NB4 (cell line): ENCODE measurements around the gene ZNF200.
"Not testable (repeated sequence)": the region's sequence is repeated elsewhere in the genome, so short reads cannot be mapped to it uniquely, and the experiment has no call there.

Experiments used
- DNase-seq: peaks from one replicate; pipeline ENCODE4 v3.0.0; 2010; ENCODE audit warnings: low read depth
- H3K4me3 ChIP-seq: one replicate; pipeline ENCODE4 v1.5.1; 2011; ENCODE audit warnings: mild to moderate bottlenecking, low read depth, low read length, moderate library complexity
- MYC ChIP-seq: IDR thresholded peaks from 2 replicates; pipeline ENCODE4 v1.6.1; 2011; ENCODE audit warnings: low read depth, low read length
- POLR2A ChIP-seq: IDR thresholded peaks from 2 replicates; pipeline ENCODE4 v1.6.1; 2011; ENCODE audit warnings: mild to moderate bottlenecking; ENCODE audit not compliant: insufficient read length; ENCODE audit errors: extremely low read depth
- TF ChIP-seq, protein P1 (sequence below): IDR thresholded peaks from one replicate; pipeline ENCODE4 v1.5.1; 2012; ENCODE audit warnings: low read depth, low read length
- TF ChIP-seq, protein P2 (sequence below): IDR thresholded peaks from 2 replicates; pipeline ENCODE4 v1.6.1; 2011; ENCODE audit warnings: low read depth, low read length

Gene ZNF200

GRCh38 chr16:3281222-3281820, 46.4 kb upstream of the ZNF200 start:
- no peak overlapping the region for H3K4me3 ChIP-seq
- TF ChIP-seq MYC (no peak), POLR2A (no peak)
- TF ChIP-seq, protein P1, sequence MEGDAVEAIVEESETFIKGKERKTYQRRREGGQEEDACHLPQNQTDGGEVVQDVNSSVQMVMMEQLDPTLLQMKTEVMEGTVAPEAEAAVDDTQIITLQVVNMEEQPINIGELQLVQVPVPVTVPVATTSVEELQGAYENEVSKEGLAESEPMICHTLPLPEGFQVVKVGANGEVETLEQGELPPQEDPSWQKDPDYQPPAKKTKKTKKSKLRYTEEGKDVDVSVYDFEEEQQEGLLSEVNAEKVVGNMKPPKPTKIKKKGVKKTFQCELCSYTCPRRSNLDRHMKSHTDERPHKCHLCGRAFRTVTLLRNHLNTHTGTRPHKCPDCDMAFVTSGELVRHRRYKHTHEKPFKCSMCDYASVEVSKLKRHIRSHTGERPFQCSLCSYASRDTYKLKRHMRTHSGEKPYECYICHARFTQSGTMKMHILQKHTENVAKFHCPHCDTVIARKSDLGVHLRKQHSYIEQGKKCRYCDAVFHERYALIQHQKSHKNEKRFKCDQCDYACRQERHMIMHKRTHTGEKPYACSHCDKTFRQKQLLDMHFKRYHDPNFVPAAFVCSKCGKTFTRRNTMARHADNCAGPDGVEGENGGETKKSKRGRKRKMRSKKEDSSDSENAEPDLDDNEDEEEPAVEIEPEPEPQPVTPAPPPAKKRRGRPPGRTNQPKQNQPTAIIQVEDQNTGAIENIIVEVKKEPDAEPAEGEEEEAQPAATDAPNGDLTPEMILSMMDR: no peak
- TF ChIP-seq, protein P2, sequence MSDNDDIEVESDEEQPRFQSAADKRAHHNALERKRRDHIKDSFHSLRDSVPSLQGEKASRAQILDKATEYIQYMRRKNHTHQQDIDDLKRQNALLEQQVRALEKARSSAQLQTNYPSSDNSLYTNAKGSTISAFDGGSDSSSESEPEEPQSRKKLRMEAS: no peak
- DNase-seq: peak; percentile 38

GRCh38 chr16:3276679-3277078, 41.7 kb upstream of the ZNF200 start:
- TF ChIP-seq, protein P1: no peak
- no peak for DNase-seq
- H3K4me3 ChIP-seq: no peak overlapping the region

DNA sequence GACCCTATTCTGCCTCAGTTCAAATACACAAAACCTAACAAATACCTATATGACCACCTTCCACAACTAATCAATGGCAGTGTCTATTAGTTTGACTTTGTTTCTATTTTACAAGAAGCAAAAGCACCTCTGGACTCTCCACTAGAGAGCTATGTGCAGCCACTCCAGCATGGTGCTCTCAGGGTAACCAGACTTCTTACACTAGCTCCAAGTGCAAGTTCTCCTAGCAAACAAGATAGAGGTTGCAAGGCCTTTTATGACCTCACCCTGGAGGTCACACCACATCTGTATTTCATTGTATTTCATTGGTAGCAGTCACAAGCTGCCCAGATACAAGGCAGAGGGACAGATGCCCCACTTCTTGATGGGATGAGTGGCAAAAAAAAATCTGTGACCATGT, 40.0 kb upstream of the ZNF200 start:
- TF ChIP-seq MYC: no peak
- TF ChIP-seq, protein P1: no peak
- TF ChIP-seq, protein P2: no peak
- no peak for TF ChIP-seq POLR2A
- no peak for DNase-seq
- H3K4me3 ChIP-seq: no peak overlapping the region

GRCh38 chr16:3274490-3274889, 39.5 kb upstream of the ZNF200 start:
- TF ChIP-seq MYC (no peak), POLR2A (no peak)
- TF ChIP-seq, protein P2: no peak
- TF ChIP-seq, protein P1: no peak

GRCh38 chr16:3271281-3271680, 36.3 kb upstream of the ZNF200 start:
- DNase-seq, H3K4me3 ChIP-seq: not testable (repeated sequence)

More at GRCh38 chr16:3274490-3274889, 39.5 kb upstream of the ZNF200 start:
- H3K4me3 ChIP-seq: no peak overlapping the region
- peak; percentile 44 for DNase-seq

DNA sequence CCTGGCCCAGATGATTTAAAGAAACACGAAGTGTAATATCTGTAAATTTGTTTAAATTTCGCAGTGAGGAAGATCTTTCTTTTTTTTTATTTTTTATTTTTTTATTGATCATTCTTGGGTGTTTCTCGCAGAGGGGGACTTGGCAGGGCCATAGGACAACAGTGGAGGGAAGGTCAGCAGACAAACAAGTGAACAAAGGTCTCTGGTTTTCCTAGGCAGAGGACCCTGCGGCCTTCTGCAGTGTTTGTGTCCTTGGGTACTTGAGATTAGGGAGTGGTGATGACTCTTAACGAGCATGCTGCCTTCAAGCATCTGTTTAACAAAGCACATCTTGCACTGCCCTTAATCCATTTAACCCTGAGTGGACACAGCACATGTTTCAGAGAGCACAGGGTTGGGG, 35.8 kb upstream of the ZNF200 start:
- H3K4me3 ChIP-seq, DNase-seq: not testable (repeated sequence)

- H3K4me3 ChIP-seq: no peak overlapping the region
- TF ChIP-seq POLR2A: no peak
- TF ChIP-seq, protein P1: no peak
- no peak for TF ChIP-seq MYC
- TF ChIP-seq, protein P2: no peak
- no peak for DNase-seq
Measured at GRCh38 chr16:3268294-3268693, 33.3 kb upstream of the ZNF200 start.
